AG04449 (cell line): Measurements from ENCODE around the gene NBEA.

Source experiments
- CTCF ChIA-PET: fragments of 350-600 bp; formaldehyde crosslinking; extraction: SDS; loops from one replicate; lab custom pipeline; 2021; ENCODE audit warnings: antibody characterized with exemption; lab: Yijun Ruan, JAX
- POLR2A ChIA-PET: fragments of 400-600, 350-600 bp; formaldehyde crosslinking; extraction: SDS; loops from one replicate; lab custom pipeline; 2020; ENCODE audit warnings: antibody characterized with exemption, inconsistent platforms; lab: Yijun Ruan, JAX
- DNase-seq: peaks from one replicate; pipeline ENCODE4 v3.0.0-alpha.2; 2010; ENCODE audit warnings: low read depth, low spot score
- H3K4me3 ChIP-seq: 2 replicates; pipeline ENCODE4 v1.5.1; 2011; ENCODE audit warnings: low read depth, mild to moderate bottlenecking, control low read depth, low read length
- TF ChIP-seq, protein P1 (sequence below): IDR thresholded peaks from one replicate; pipeline ENCODE4 v1.5.1; 2011; ENCODE audit warnings: mild to moderate bottlenecking, moderate library complexity, low read length, control low read depth, inconsistent platforms; ENCODE audit not compliant: insufficient read depth; ENCODE audit errors: missing control alignments

The NBEA gene

DNA sequence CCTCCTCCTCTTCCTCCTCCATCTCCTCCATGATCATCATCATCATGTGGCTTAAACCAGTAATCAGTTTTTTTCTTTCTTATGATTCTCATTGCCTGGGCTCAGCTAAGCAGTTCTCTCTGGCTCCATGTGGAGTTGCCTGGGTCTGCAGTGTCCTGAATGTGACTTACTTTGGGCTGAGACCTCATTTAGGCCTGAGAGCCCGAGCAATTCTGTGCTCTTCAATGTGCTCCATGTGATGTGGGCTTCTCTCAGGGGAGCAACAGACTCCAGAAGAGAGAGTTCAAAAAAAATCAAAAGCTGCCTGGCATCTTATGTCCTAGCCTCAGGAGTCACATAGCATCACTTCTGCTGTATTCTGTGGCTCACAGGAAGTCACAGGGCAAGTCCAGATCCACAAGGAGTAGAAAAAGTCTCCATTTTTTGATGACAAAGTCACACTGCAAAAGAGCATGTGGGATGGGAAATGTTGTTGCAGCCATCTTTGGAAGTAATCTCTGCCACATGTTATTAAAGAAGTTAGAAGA lies 405.7 kb downstream of the NBEA start:
- CTCF ChIA-PET = interaction anchor here (1.6 kb wide), 1 partner anchor 373 kb away, joined by 3 read pairs; no protein-coding TSS in a partner anchor
- H3K4me3 ChIP-seq = no peak overlapping the region
- TF ChIP-seq, protein P1, sequence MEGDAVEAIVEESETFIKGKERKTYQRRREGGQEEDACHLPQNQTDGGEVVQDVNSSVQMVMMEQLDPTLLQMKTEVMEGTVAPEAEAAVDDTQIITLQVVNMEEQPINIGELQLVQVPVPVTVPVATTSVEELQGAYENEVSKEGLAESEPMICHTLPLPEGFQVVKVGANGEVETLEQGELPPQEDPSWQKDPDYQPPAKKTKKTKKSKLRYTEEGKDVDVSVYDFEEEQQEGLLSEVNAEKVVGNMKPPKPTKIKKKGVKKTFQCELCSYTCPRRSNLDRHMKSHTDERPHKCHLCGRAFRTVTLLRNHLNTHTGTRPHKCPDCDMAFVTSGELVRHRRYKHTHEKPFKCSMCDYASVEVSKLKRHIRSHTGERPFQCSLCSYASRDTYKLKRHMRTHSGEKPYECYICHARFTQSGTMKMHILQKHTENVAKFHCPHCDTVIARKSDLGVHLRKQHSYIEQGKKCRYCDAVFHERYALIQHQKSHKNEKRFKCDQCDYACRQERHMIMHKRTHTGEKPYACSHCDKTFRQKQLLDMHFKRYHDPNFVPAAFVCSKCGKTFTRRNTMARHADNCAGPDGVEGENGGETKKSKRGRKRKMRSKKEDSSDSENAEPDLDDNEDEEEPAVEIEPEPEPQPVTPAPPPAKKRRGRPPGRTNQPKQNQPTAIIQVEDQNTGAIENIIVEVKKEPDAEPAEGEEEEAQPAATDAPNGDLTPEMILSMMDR = no peak
- DNase-seq = no peak
- POLR2A ChIA-PET = no interaction called here

DNA sequence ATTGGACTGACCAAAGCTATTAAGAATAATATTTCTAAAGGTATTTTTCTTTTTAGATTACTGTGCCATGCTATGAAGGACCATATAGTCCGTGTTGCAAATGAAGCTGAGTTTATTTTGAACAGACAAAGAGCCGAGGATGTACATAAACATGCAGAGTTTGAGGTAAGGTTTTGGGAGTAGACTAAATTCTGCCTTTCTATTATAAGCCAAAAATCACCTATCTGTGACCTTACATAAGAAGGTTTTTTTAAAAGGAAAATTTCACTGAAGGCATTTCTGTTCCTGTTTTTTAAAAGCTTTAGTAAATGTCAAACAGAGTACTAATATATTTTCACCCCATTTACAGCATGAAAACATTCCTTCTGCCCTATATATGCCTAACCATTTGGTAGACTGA lies 407.0 kb downstream of the NBEA start:
- TF ChIP-seq, protein P1 = no peak
- no peak for DNase-seq
- POLR2A ChIA-PET = no interaction called here
- CTCF ChIA-PET = interaction anchor here (1.6 kb wide), 1 partner anchor 372 kb away, joined by 3 read pairs; no protein-coding TSS in a partner anchor
- no peak overlapping the region for H3K4me3 ChIP-seq

DNA sequence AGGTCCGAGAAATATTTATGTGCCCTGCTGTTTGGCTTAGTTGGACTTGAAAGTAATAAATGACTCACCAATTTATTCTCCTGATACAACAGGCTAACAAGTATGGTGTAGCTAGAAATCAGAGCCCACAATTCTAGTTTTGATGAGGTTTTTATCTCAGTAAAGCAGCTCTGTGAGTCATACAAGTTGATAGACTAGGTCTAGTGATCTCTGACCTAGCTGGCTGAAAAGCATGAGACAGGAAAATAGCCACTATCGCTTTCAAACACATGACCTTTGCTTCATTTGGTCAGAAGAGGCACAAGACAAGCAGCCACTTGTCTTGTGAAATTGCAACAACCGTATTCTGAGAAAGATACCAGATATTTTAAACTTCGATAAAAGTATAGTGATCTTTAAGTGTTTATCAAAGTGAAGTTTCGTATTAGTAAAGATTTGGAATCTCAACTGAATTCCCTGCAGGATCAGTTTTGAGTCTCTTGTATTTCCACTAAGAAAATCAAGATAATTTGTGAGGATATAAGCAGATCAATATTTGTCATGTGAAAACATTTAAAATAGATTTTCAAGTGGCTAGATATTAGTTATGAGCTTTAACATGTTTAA lies 407.7 kb downstream of the NBEA start:
- no peak for DNase-seq
- TF ChIP-seq, protein P1 = no peak
- ChIA-PET POLR2A (no interaction called here), CTCF (no interaction called here)
- H3K4me3 ChIP-seq = no peak overlapping the region

DNA sequence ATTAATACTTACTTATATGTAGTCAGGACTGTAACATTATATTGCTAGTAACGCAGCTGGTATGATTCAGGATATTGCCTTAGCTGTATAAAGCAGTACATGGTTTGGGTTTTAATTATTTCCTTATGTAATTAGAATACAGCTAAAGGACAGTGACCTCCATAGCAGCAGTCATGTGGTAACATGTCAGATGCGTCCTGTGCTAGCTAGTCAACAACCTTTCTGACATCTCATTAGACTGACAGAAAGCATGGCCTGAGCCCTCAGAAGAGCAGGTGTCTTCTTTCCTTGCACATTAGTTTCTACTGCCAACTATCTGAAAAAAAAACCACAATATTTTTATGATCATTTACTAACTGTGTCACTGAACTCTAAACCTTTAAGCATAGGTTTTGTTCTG lies 412.2 kb downstream of the NBEA start:
- CTCF ChIA-PET = no interaction called here
- H3K4me3 ChIP-seq = no peak overlapping the region
- no peak for DNase-seq
- POLR2A ChIA-PET = no interaction called here
- TF ChIP-seq, protein P1 = no peak

DNA sequence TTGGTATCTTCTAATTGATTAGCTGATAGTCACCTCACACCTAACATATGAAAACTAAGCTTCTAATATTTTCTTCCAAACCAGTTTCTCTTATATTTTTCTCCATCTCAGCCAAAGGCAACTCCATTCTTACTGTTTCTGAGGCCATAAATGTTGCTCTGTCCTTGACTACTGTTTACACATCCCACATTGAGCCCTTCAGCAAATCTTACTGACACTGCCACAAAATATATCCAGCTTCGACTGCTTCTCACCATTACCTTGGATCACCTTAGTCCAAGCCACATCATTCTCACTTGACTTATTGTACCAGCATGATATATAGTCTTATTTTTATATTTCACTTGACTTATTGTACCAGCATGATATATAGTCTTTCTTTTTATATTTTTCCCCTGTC lies 412.8 kb downstream of the NBEA start:
- ChIA-PET POLR2A (no interaction called here), CTCF (no interaction called here)
- TF ChIP-seq, protein P1 = no peak
- DNase-seq = no peak
- H3K4me3 ChIP-seq = no peak overlapping the region

DNA sequence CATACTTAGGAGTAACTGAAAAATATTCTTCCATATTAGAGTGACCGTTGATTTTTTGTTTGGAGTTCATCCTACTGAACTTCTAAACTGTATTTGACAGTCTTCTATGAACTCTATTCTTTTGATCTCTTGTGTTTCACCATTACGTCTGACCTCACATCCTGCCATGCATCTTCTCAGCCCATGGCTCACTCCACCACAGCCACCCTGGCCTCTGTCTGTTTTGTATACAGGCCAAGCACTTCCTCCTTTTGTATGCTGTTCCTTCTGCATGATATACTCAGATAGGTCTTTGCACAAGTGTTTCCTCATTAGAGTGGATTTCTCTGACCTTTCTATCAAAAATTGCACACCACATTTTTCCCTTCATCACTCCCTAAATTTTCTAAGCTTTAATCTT lies 414.5 kb downstream of the NBEA start:
- no peak for DNase-seq
- ChIA-PET CTCF (no interaction called here), POLR2A (no interaction called here)
- TF ChIP-seq, protein P1 = no peak
- H3K4me3 ChIP-seq = no peak overlapping the region
